BLaER1 (cell line): ENCODE results near the gene GUCY2D.

Experiments
- H3K27ac ChIP-seq: shearing (Covaris generic); formaldehyde crosslinking; 2 replicates; pipeline ENCODE4 v1.8.1; 2022
- H3K27me3 ChIP-seq: shearing (Covaris generic); formaldehyde crosslinking; 2 replicates; pipeline ENCODE4 v1.8.1; 2022
- H3K36me3 ChIP-seq: shearing (Covaris generic); formaldehyde crosslinking; 2 replicates; pipeline ENCODE4 v1.8.1; 2022
- H3K4me1 ChIP-seq: shearing (Covaris generic); formaldehyde crosslinking; 2 replicates; pipeline ENCODE4 v1.8.1; 2022
- H3K4me2 ChIP-seq: shearing (Covaris generic); formaldehyde crosslinking; 2 replicates; pipeline ENCODE4 v1.8.1; 2022
- H3K4me3 ChIP-seq: shearing (Covaris generic); formaldehyde crosslinking; 2 replicates; pipeline ENCODE4 v1.8.1; 2022
- H3K9ac ChIP-seq: shearing (Covaris generic); formaldehyde crosslinking; 2 replicates; pipeline ENCODE4 v1.8.1; 2022
- H3K9me3 ChIP-seq: shearing (Covaris generic); formaldehyde crosslinking; 2 replicates; pipeline ENCODE4 v1.8.1; 2022
- H4K20me1 ChIP-seq: shearing (Covaris generic); formaldehyde crosslinking; 2 replicates; pipeline ENCODE4 v1.8.1; 2022
- Cebpa-rat ChIP-seq: shearing (Covaris generic); IDR thresholded peaks from 2 replicates; pipeline ENCODE4 v1.8.1; 2022

Gene GUCY2D

DNA sequence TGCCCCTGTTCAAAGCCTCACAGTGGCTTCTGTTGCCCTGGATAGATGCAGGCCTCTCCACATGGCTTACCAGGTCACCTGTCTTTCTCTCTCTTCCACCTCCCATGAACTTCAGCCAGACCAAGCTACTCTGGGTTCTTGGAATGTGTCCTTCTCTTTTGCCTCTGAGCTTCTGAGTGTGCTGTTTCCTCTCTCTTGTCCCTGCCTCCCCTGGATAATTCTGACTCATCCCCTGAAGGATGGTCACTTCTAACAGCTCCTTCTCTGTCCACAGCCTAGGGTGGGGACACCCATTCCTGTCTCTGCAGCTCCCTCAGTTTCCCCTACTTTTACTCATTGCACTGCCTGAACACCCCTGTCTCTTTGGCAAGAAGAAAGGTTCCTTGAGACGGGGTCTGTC, 2.9 kb downstream of the GUCY2D start:
- TF ChIP-seq Cebpa-rat: no peak
- H3K27ac ChIP-seq: no peak overlapping the region
- no peak overlapping the region for H3K4me2 ChIP-seq
- no peaks in the 10 kb centered on the region for H3K36me3 ChIP-seq
- H3K9me3 ChIP-seq: peaks cover 6% of the 10 kb centered on the region; the same call in 1 of the 2 replicates
- no peak overlapping the region for H3K4me3 ChIP-seq
- peaks cover 15% of the 10 kb centered on the region for H3K4me1 ChIP-seq
- no peak overlapping the region for H3K9ac ChIP-seq
- H4K20me1 ChIP-seq: peaks cover 15% of the 10 kb centered on the region; the same call in 1 of the 2 replicates
- H3K27me3 ChIP-seq: peaks cover 50% of the 10 kb centered on the region

DNA sequence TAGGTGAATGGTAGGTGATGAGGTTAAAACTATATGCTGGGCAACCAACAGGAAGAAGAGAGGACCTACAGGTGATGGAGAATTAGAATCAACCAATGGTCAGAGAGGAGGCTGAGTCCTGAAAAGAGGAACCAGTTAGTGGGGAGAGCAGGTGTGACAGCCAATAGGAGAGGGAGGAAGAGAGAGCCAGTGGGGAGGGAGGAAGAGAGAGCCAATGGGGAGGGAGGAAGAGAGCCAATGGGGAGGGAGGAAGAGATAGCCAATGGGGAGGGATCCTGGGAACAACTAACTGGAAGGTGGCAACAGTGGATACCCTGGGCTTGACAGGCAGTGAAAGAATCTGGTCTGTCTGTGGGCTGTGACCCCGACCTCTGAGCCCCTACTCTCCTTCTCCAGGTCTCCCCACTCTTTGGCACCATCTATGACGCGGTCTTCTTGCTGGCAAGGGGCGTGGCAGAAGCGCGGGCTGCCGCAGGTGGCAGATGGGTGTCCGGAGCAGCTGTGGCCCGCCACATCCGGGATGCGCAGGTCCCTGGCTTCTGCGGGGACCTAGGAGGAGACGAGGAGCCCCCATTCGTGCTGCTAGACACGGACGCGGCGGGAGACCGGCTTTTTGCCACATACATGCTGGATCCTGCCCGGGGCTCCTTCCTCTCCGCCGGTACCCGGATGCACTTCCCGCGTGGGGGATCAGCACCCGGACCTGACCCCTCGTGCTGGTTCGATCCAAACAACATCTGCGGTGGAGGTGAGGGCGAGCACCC, 3.7 kb downstream of the GUCY2D start:
- Histone ChIP-seq H3K27ac (no peak overlapping the region), H3K4me2 (no peak overlapping the region), H3K4me1 (peaks cover 15% of the 10 kb centered on the region), H3K4me3 (no peak overlapping the region), H3K27me3 (peaks cover 42% of the 10 kb centered on the region), H3K9me3 (peaks cover 6% of the 10 kb centered on the region; the same call in 1 of the 2 replicates), H4K20me1 (peaks cover 15% of the 10 kb centered on the region; the same call in 1 of the 2 replicates), H3K36me3 (no peaks in the 10 kb centered on the region), H3K9ac (no peak overlapping the region)
- TF ChIP-seq Cebpa-rat: no peak

DNA sequence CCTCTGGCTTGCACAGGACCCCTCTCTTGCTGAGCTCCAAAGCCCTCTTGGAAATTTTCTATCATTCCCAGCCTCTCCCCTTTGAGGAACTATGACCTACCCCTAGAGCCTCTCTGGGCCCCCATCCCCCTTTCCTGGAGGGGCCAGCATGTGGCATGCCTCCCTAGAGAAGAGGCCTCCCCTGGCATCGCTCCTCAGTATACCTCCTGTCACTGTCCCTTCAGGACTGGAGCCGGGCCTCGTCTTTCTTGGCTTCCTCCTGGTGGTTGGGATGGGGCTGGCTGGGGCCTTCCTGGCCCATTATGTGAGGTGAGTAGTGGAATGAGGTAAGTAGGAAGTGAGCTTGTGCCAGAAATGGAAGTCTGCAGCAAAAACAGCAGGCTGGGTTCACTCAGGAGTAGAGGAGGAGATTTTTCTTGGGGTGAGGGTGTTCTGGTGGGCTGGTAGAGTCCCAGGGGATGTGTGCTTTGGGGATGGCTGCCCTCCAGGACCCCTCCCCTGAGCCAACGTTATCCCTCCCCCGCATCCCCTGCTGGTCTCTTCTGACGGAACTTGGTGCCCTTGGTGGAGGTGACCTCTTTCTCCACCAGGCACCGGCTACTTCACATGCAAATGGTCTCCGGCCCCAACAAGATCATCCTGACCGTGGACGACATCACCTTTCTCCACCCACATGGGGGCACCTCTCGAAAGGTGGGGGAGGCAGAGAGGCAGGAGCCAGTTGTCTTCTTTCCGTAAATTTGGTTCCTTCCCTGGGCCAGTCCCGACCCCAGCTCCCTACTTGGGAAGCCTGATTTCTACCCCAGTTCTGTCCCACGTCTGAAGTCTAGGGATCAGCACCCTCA, 4.6 kb downstream of the GUCY2D start:
- H3K9me3 ChIP-seq: peaks cover 6% of the 10 kb centered on the region; the same call in 1 of the 2 replicates
- no peak for TF ChIP-seq Cebpa-rat
- H3K27ac ChIP-seq: no peak overlapping the region
- no peaks in the 10 kb centered on the region for H3K36me3 ChIP-seq
- no peak overlapping the region for H3K4me2 ChIP-seq
- peaks cover 12% of the 10 kb centered on the region for H3K4me1 ChIP-seq
- H3K9ac ChIP-seq: no peak overlapping the region
- H3K4me3 ChIP-seq: no peak overlapping the region
- H4K20me1 ChIP-seq: peaks cover 15% of the 10 kb centered on the region; the same call in 1 of the 2 replicates
- peaks cover 40% of the 10 kb centered on the region for H3K27me3 ChIP-seq

DNA sequence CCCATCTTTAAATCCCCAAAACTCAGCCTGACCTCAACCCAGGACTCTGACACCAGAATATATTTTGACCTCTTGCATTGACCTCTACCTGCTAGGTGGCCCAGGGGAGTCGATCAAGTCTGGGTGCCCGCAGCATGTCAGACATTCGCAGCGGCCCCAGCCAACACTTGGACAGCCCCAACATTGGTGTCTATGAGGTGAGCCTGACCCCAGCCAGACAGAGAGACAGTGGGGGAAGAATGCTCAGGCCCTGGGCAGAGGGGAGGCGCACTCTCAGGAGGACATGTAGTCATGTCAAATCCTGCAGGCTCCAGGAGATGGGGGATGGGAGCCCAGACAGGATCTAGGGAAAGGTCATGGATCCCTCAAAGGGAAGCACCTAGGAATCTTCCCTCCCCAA, 5.4 kb downstream of the GUCY2D start:
- H3K4me3 ChIP-seq: no peak overlapping the region
- peaks cover 7% of the 10 kb centered on the region for H3K4me1 ChIP-seq
- H3K9ac ChIP-seq: no peak overlapping the region
- H3K27me3 ChIP-seq: peaks cover 37% of the 10 kb centered on the region
- H3K9me3 ChIP-seq: peaks cover 6% of the 10 kb centered on the region; the same call in 1 of the 2 replicates
- no peak overlapping the region for H3K27ac ChIP-seq
- no peak for TF ChIP-seq Cebpa-rat
- H3K36me3 ChIP-seq: no peaks in the 10 kb centered on the region
- H3K4me2 ChIP-seq: no peak overlapping the region
- peaks cover 12% of the 10 kb centered on the region; the same call in 1 of the 2 replicates for H4K20me1 ChIP-seq

DNA sequence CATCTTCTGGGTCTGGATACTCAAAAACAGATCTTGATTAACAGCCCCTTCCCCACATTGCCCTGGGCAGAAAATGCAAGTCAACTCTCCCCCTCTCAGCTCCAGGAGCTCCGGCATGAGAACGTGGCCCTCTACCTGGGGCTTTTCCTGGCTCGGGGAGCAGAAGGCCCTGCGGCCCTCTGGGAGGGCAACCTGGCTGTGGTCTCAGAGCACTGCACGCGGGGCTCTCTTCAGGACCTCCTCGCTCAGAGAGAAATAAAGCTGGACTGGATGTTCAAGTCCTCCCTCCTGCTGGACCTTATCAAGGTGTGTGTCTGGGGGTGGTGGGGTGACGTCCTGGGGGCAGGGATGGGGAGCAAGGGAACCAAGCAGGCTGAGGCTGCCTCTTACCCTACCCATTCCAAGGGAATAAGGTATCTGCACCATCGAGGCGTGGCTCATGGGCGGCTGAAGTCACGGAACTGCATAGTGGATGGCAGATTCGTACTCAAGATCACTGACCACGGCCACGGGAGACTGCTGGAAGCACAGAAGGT, 9.7 kb downstream of the GUCY2D start:
- peaks cover 44% of the 10 kb centered on the region for H3K27me3 ChIP-seq
- no peak for TF ChIP-seq Cebpa-rat

DNA sequence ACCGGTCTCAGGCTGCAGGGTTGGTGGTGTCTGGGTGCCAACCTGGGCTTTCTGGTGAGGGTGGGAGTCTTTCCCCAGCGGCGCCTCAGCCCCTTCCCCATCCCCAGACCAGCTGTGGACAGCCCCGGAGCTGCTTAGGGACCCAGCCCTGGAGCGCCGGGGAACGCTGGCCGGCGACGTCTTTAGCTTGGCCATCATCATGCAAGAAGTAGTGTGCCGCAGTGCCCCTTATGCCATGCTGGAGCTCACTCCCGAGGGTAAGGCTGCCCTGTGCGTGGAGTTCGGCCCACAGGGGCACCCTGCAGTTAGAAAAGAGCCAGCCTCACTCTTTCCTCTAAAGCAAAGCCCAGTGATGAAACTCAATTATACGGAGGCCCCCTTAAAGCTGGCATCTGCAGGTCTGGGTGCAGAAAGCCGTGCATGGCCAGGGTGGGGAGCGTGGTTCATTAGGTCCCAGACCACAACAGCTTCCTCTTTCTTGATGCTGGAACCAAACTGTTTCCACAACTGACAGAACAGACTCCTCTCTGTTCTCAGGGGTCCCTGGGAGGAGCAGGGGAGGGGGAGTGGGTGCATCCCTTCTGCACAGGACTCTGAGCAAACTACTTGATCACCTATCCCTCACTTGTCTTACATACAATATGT, 10.7 kb downstream of the GUCY2D start:
- no peak for TF ChIP-seq Cebpa-rat
- peak overlapping the region; percentile 77 for H3K4me2 ChIP-seq
- no peaks in the 10 kb centered on the region for H3K9me3 ChIP-seq
- H3K9ac ChIP-seq: no peak overlapping the region
- peaks cover 54% of the 10 kb centered on the region for H3K27me3 ChIP-seq
- H3K4me1 ChIP-seq: peaks cover 31% of the 10 kb centered on the region
- H3K27ac ChIP-seq: no peak overlapping the region
- H3K36me3 ChIP-seq: no peaks in the 10 kb centered on the region
- H4K20me1 ChIP-seq: peaks cover 25% of the 10 kb centered on the region; the same call in 1 of the 2 replicates
- no peak overlapping the region for H3K4me3 ChIP-seq

More for the DNA sequence above, 9.7 kb downstream of the GUCY2D start:
- Histone ChIP-seq H3K4me1 (peaks cover 30% of the 10 kb centered on the region), H3K4me2 (no peak overlapping the region), H3K27ac (no peak overlapping the region), H4K20me1 (peaks cover 25% of the 10 kb centered on the region; the same call in 1 of the 2 replicates), H3K4me3 (no peak overlapping the region), H3K36me3 (no peaks in the 10 kb centered on the region), H3K9ac (no peak overlapping the region), H3K9me3 (no peaks in the 10 kb centered on the region)

DNA sequence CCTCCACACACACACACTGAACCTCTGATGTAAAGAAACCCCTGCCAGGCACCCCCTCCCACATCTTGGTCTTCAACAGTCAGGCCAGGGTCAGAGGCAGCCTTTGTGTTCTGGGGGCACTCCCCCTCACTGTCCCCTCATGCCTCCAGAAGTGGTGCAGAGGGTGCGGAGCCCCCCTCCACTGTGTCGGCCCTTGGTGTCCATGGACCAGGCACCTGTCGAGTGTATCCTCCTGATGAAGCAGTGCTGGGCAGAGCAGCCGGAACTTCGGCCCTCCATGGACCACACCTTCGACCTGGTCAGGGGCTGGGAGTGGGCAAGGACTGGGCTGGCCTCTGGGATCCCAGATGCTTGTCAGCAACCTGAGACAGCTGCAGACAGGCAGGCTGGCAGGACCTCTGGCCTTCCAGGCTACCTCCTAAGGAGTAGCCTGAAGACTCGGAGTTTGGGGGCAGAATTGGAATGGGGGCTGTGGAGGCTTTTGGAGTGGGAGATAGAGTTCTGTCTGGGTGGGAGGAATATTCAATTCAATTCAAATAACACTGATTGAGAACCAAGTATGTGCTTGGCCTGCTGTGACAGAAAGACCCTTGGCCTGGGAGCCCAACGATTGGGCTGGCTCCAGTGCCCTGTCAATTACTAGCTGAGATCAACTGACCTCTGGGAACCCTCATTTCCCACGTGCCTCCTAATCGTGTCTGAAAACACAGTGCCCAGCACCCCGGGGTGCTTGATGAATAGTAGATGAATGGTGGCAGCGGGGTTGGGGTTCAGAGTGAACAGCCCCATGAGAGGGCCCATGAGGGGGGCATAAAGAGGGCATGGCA, 11.5 kb downstream of the GUCY2D start:
- TF ChIP-seq Cebpa-rat: no peak
- Histone ChIP-seq H3K4me1 (peaks cover 31% of the 10 kb centered on the region), H3K4me2 (peak overlapping the region; percentile 77), H4K20me1 (peaks cover 25% of the 10 kb centered on the region; the same call in 1 of the 2 replicates), H3K4me3 (no peak overlapping the region), H3K9me3 (no peaks in the 10 kb centered on the region), H3K36me3 (no peaks in the 10 kb centered on the region), H3K27ac (no peak overlapping the region), H3K27me3 (peaks cover 62% of the 10 kb centered on the region), H3K9ac (no peak overlapping the region)

DNA sequence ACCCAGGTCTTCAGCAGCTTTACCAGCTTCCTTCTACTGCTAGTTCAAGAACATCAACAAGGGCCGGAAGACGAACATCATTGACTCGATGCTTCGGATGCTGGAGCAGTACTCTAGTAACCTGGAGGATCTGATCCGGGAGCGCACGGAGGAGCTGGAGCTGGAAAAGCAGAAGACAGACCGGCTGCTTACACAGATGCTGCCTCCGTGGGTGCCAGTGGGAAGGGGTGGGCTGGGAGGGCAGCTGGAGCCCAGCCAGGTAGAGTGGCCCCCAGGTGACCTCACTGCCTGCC, 12.1 kb downstream of the GUCY2D start:
- Histone ChIP-seq H3K36me3 (no peaks in the 10 kb centered on the region), H3K4me1 (peaks cover 31% of the 10 kb centered on the region), H3K9ac (no peak overlapping the region), H3K4me2 (no peak overlapping the region), H3K4me3 (no peak overlapping the region), H3K27me3 (peaks cover 68% of the 10 kb centered on the region), H4K20me1 (peaks cover 25% of the 10 kb centered on the region; the same call in 1 of the 2 replicates), H3K9me3 (no peaks in the 10 kb centered on the region), H3K27ac (no peak overlapping the region)
- no peak for TF ChIP-seq Cebpa-rat
